IMR-90 (cell line): ENCODE measurements around the gene ILF2. TPM values are rescaled to one million over a fixed set of nuclear protein-coding genes. Genes with fewer than 3 reads are reported as not detected.

Experiments
- ATAC-seq: fragments of 200-7000 bp; cut with Tn5 transposase; 2 replicates; pipeline ENCODE4 v1.9.1; 2020; ENCODE audit warnings: low read depth, mild to moderate bottlenecking, moderate library complexity
- BruUV-seq: library from RNA; stranded (reverse); fragments of 400-500 nt; replicated peaks from 2 replicates; lab custom pipeline; 2021; lab: Mats Ljungman, UMichigan
- CTCF ChIA-PET: fragments of 300-600 bp; formaldehyde crosslinking; extraction: SDS; loops from one replicate; lab custom pipeline; 2021; ENCODE audit warnings: antibody characterized with exemption; lab: Yijun Ruan, JAX
- POLR2A ChIA-PET: fragments of 300-600 bp; sonication (Branson Sonifier 250); formaldehyde crosslinking; loops from one replicate; lab custom pipeline; 2022; ENCODE audit warnings: antibody characterized with exemption; ENCODE audit not compliant: unreplicated experiment; lab: Charles Lee
- DNase-seq: peaks from one replicate; pipeline ENCODE4 v3.0.0; 2013
- H2AFZ ChIP-seq: replicated peaks from 2 replicates; pipeline ENCODE3; 2013; ENCODE audit warnings: low read length, mild to moderate bottlenecking; ENCODE audit not compliant: poor library complexity
- H2AK5ac ChIP-seq: 2 replicates; pipeline ENCODE4 v1.6.1; 2013; ENCODE audit warnings: low read depth, low read length, inconsistent platforms
- H2AK9ac ChIP-seq: replicated peaks from 2 replicates; pipeline ENCODE3; 2013; ENCODE audit warnings: mild to moderate bottlenecking, low read depth, low read length, moderate library complexity; ENCODE audit not compliant: poor library complexity
- H2BK120ac ChIP-seq: 2 replicates; pipeline ENCODE4 v1.6.1; 2013; ENCODE audit warnings: low read depth, low read length, inconsistent platforms
- H2BK15ac ChIP-seq: 3 replicates; pipeline ENCODE4 v1.6.1; 2013; ENCODE audit warnings: low read depth, low read length, inconsistent platforms
- H2BK20ac ChIP-seq: 2 replicates; pipeline ENCODE4 v1.6.1; 2013; ENCODE audit warnings: low read depth, mild to moderate bottlenecking, inconsistent platforms, low read length, moderate library complexity
- H2BK5ac ChIP-seq: 2 replicates; pipeline ENCODE4 v1.6.1; 2013; ENCODE audit warnings: mild to moderate bottlenecking, low read depth, low read length, inconsistent platforms; ENCODE audit not compliant: poor library complexity, severe bottlenecking
- H3K14ac ChIP-seq: replicated peaks from 2 replicates; pipeline ENCODE4 v1.6.1; 2013; ENCODE audit warnings: low read depth, low read length, inconsistent platforms
- H3K18ac ChIP-seq: 2 replicates; pipeline ENCODE4 v1.6.1; 2013; ENCODE audit warnings: low read depth, low read length, control low read depth
- H3K23ac ChIP-seq: 2 replicates; pipeline ENCODE4 v1.6.1; 2013; ENCODE audit warnings: low read depth, low read length, inconsistent platforms
- H3K27ac ChIP-seq: 2 replicates; pipeline ENCODE4 v1.5.1; 2013; ENCODE audit warnings: mild to moderate bottlenecking, control low read depth, low read length; ENCODE audit not compliant: insufficient read depth
- H3K27me3 ChIP-seq: 2 replicates; pipeline ENCODE4 v1.6.1; 2013; ENCODE audit warnings: low read length; ENCODE audit not compliant: control insufficient read depth, insufficient read depth
- H3K36me3 ChIP-seq: 2 replicates; pipeline ENCODE4 v1.6.1; 2013; ENCODE audit warnings: low read length, mixed read lengths; ENCODE audit not compliant: control insufficient read depth, insufficient read depth
- H3K4ac ChIP-seq: 2 replicates; pipeline ENCODE4 v1.6.1; 2013; ENCODE audit warnings: low read depth, low read length, inconsistent platforms
- H3K4me1 ChIP-seq: 2 replicates; pipeline ENCODE4 v1.6.1; 2013; ENCODE audit warnings: low read length, mixed read lengths; ENCODE audit not compliant: control insufficient read depth, insufficient read depth
- H3K4me2 ChIP-seq: 2 replicates; pipeline ENCODE4 v1.6.1; 2013; ENCODE audit warnings: low read depth, mild to moderate bottlenecking, control low read depth, low read length, moderate library complexity
- H3K4me3 ChIP-seq: 2 replicates; pipeline ENCODE4 v1.5.1; 2013; ENCODE audit warnings: low read depth, mild to moderate bottlenecking, control low read depth, low read length, moderate library complexity; ENCODE audit not compliant: insufficient read depth
- H3K56ac ChIP-seq: 2 replicates; pipeline ENCODE4 v1.6.1; 2013; ENCODE audit warnings: low read length, inconsistent platforms; ENCODE audit not compliant: insufficient read depth; ENCODE audit errors: extremely low read depth
- H3K79me1 ChIP-seq, 2 experiments: 2 replicates each; pipeline ENCODE4 v1.6.1; 2013; ENCODE audit warnings: low read length in 2 of 2, inconsistent platforms in 1 of 2, low read depth in 1 of 2
- H3K9ac ChIP-seq: 2 replicates; pipeline ENCODE4 v1.6.1; 2013; ENCODE audit warnings: low read depth, low read length, control low read depth
- H3K9me1 ChIP-seq: 2 replicates; pipeline ENCODE4 v1.6.1; 2013; ENCODE audit warnings: low read length, inconsistent platforms; ENCODE audit not compliant: insufficient read depth
- H3K9me3 ChIP-seq: 2 replicates; pipeline ENCODE4 v1.6.1; 2013; ENCODE audit warnings: low read length; ENCODE audit not compliant: control insufficient read depth, insufficient read depth
- H4K20me1 ChIP-seq: 2 replicates; pipeline ENCODE4 v1.6.1; 2013; ENCODE audit warnings: low read length, inconsistent platforms; ENCODE audit not compliant: insufficient read depth
- H4K5ac ChIP-seq: 2 replicates; pipeline ENCODE4 v1.6.1; 2013; ENCODE audit warnings: mild to moderate bottlenecking, low read depth, low read length, control low read depth
- H4K8ac ChIP-seq, 2 experiments: 2 replicates each; pipeline ENCODE4 v1.6.1; 2013; ENCODE audit warnings: low read depth in 2 of 2, low read length in 2 of 2, control low read depth in 1 of 2, inconsistent platforms in 1 of 2
- H4K91ac ChIP-seq: 2 replicates; pipeline ENCODE4 v1.6.1; 2013; ENCODE audit warnings: low read depth, low read length, inconsistent platforms; ENCODE audit not compliant: insufficient read depth
- BHLHE40 ChIP-seq: fragments of 150-350 bp; IDR thresholded peaks from 2 replicates; pipeline ENCODE4 v1.6.1; 2016; ENCODE audit warnings: mild to moderate bottlenecking, low read depth, low read length
- CEBPB ChIP-seq: IDR thresholded peaks from 2 replicates; pipeline ENCODE4 v1.6.1; 2012; ENCODE audit warnings: low read depth, low read length, improper control_type of control experiment
- CHD1 ChIP-seq: IDR thresholded peaks from 2 replicates; pipeline ENCODE4 v1.6.1; 2012; ENCODE audit warnings: low read depth, low read length, improper control_type of control experiment
- CTCF ChIP-seq: conservative IDR thresholded peaks from 2 replicates; pipeline ENCODE4 v1.5.1; 2012; ENCODE audit warnings: mild to moderate bottlenecking, low read depth, low read length, improper control_type of control experiment
- ELK1 ChIP-seq: fragments of 150-350 bp; IDR thresholded peaks from 2 replicates; pipeline ENCODE4 v1.6.1; 2016; ENCODE audit warnings: low read depth, mild to moderate bottlenecking, low read length, moderate library complexity, borderline replicate concordance
- FOS ChIP-seq: fragments of 150-350 bp; IDR thresholded peaks from 2 replicates; pipeline ENCODE4 v1.6.1; 2016; ENCODE audit warnings: low read depth, low read length
- MAFK ChIP-seq: IDR thresholded peaks from 2 replicates; pipeline ENCODE4 v1.6.1; 2012; ENCODE audit warnings: low read depth, low read length, improper control_type of control experiment
- MAZ ChIP-seq: IDR thresholded peaks from 2 replicates; pipeline ENCODE4 v1.6.1; 2012; ENCODE audit warnings: low read depth, mild to moderate bottlenecking, low read length, improper control_type of control experiment, moderate library complexity, borderline replicate concordance
- MXI1 ChIP-seq: IDR thresholded peaks from 2 replicates; pipeline ENCODE4 v1.6.1; 2012; ENCODE audit warnings: low read depth, mild to moderate bottlenecking, low read length, moderate library complexity, borderline replicate concordance
- NFE2L2 ChIP-seq: fragments of 150-350 bp; IDR thresholded peaks from 2 replicates; pipeline ENCODE4 v1.6.1; 2016; ENCODE audit warnings: low read depth, mild to moderate bottlenecking, low read length
- POLR2A ChIP-seq: IDR thresholded peaks from 2 replicates; pipeline ENCODE4 v1.6.1; 2012; ENCODE audit warnings: mild to moderate bottlenecking, low read depth, low read length
- RAD21 ChIP-seq: IDR thresholded peaks from 2 replicates; pipeline ENCODE4 v1.6.1; 2012; ENCODE audit warnings: low read length, improper control_type of control experiment
- RCOR1 ChIP-seq: IDR thresholded peaks from 2 replicates; pipeline ENCODE4 v1.6.1; 2012; ENCODE audit warnings: mild to moderate bottlenecking, low read length, improper control_type of control experiment; ENCODE audit not compliant: insufficient replicate concordance
- RFX5 ChIP-seq: IDR thresholded peaks from 2 replicates; pipeline ENCODE4 v1.8.0; 2012; ENCODE audit warnings: low read depth, mild to moderate bottlenecking, low read length, moderate library complexity
- SMC3 ChIP-seq: fragments of 150-350 bp; IDR thresholded peaks from 2 replicates; pipeline ENCODE4 v1.6.1; 2016; ENCODE audit warnings: low read depth, mild to moderate bottlenecking, antibody characterized with exemption, low read length, moderate library complexity
- WGBS, 2 experiments: methylation state at CpG; one replicate each; pipeline versions ENCODE4 v1.1.5 to v1.1.7; 2013; ENCODE audit warnings: missing lambda C conversion rate in 2 of 2; ENCODE audit not compliant: insufficient read length in 1 of 2; ENCODE audit errors: extremely low coverage in 2 of 2; 5-methylcytosine and 5-hydroxymethylcytosine counted together
- dilution Hi-C: fragments of 300-500 bp; cut with HindIII; formaldehyde crosslinking; loops from one replicate; pipeline ENCODE4 v1.14.3; 2018; ENCODE audit warnings: low sequenced_read_pairs; ENCODE audit not compliant: unreplicated experiment
- in situ Hi-C: fragments of 300-500 bp; cut with MboI; formaldehyde crosslinking; loops from 3 replicates; pipeline ENCODE4 v1.14.3; 2019; ENCODE audit warnings: low sequenced_read_pairs, inconsistent platforms, mixed read lengths
- intact Hi-C: fragments of 100-400 bp; cut with micrococcal nuclease; formaldehyde crosslinking; loops from 2 replicates; pipeline ENCODE4 v1.10.0; 2022
- polyA plus RNA-seq, 3 experiments: library from polyadenylated mRNA; depleted of rRNA; stranded (reverse); fragments of >200 nt; gene quantifications; 2 replicates each; pipeline ENCODE4 v1.2.3, GENCODE V29; 2012; ENCODE audit warnings: low replicate concordance in 1 of 3
- total RNA-seq: library from RNA; depleted of rRNA; stranded (reverse); fragments of >200 nt; gene quantifications from 2 replicates; pipeline ENCODE4 v1.2.3, GENCODE V29; 2012
- TF ChIP-seq, protein P1 (sequence below): fragments of 150-350 bp; IDR thresholded peaks from 2 replicates; pipeline ENCODE4 v1.6.1; 2017; ENCODE audit warnings: mild to moderate bottlenecking, antibody characterized with exemption, low read length, low read depth

Gene ILF2
- total and polyA plus RNA-seq, 2 of the 4 experiments (the other 2 are of a cell fraction), result 273 to 504 TPM

- H4K5ac ChIP-seq, result no peak overlapping the region
- H3K79me1 ChIP-seq, result peaks cover 2 to 8% of the 10 kb centered on the region in 2 experiments; a peak in 1 of 4 replicates
- H3K4me1 ChIP-seq, result peaks cover 3% of the 10 kb centered on the region; the same call in 1 of the 2 replicates
- no peak overlapping the region for H3K56ac ChIP-seq
- H2BK120ac ChIP-seq, result no peak overlapping the region
- H2BK20ac ChIP-seq, result no peak overlapping the region
- intact Hi-C loops (loop anchor here (5.0 kb wide), 2 partner anchors 141 to 734 kb away; partner anchors contain the start of gene IL6R), in situ Hi-C loops (loop anchor here (10.0 kb wide), 1 partner anchor 301 kb away; the partner anchor contains the start of gene JTB), dilution Hi-C loops (no loop called here)
- no peak overlapping the region for H4K91ac ChIP-seq
- no peak overlapping the region for H3K9ac ChIP-seq
- H4K8ac ChIP-seq, result no peak overlapping the region
- no peak overlapping the region for H3K27ac ChIP-seq
- WGBS, 2 experiments, result no CpG with 5 or more reads among the region's 2 CpGs
- no peak overlapping the region for H2BK15ac ChIP-seq
- no peaks in the 10 kb centered on the region for H3K9me1 ChIP-seq
- ChIA-PET POLR2A (interaction anchor here (0.7 kb wide), 1 partner anchor 120 kb away, joined by 6 read pairs; no protein-coding TSS in a partner anchor), CTCF (interaction anchor here (0.6 kb wide), 1 partner anchor 49 kb away, joined by 3 read pairs; no protein-coding TSS in a partner anchor)
- peaks cover 11% of the 10 kb centered on the region; the same call in 1 of the 2 replicates for H4K20me1 ChIP-seq
- no peak overlapping the region for H2AK5ac ChIP-seq
- no TSS peak for BruUV-seq
- H3K4me3 ChIP-seq, result no peak overlapping the region
- DNase-seq (no peak), ATAC-seq (no peak)
- peaks cover 6% of the 10 kb centered on the region for H3K36me3 ChIP-seq
- no peak overlapping the region for H3K4ac ChIP-seq
- no peak overlapping the region for H3K23ac ChIP-seq
- no peak overlapping the region for H3K14ac ChIP-seq
- no peak overlapping the region for H3K18ac ChIP-seq
- TF ChIP-seq RCOR1 (no peak), CTCF (no peak), MAZ (no peak), RAD21 (no peak), MXI1 (no peak), CEBPB (no peak), MAFK (no peak), SMC3 (no peak), CHD1 (no peak), POLR2A (no peak), NFE2L2 (no peak), BHLHE40 (no peak), ELK1 (no peak), RFX5 (no peak), FOS (no peak)
- TF ChIP-seq, protein P1, sequence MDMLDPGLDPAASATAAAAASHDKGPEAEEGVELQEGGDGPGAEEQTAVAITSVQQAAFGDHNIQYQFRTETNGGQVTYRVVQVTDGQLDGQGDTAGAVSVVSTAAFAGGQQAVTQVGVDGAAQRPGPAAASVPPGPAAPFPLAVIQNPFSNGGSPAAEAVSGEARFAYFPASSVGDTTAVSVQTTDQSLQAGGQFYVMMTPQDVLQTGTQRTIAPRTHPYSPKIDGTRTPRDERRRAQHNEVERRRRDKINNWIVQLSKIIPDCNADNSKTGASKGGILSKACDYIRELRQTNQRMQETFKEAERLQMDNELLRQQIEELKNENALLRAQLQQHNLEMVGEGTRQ, result no peak
- H2BK5ac ChIP-seq, result no peak overlapping the region
- H3K27me3 ChIP-seq, result peaks cover 8% of the 10 kb centered on the region
- no peak overlapping the region for H3K4me2 ChIP-seq
- H2AK9ac ChIP-seq, result no peak overlapping the region
- no peak overlapping the region for H2AFZ ChIP-seq
- H3K9me3 ChIP-seq, result no peaks in the 10 kb centered on the region
These were observed 2.7 kb upstream of the ILF2 start for GRCh38 chr1:153673511-153673910.
